Loucy (cell line): ENCODE data around the gene HIBCH.
"Not testable (repeated sequence)": the region's sequence is repeated elsewhere in the genome, so short reads cannot be mapped to it uniquely, and the experiment has no call there.

Source experiments
- H2AFZ ChIP-seq: fragments of 200-600 bp; sonication (generic); 2 replicates; pipeline ENCODE4 v1.6.0; 2016; ENCODE audit warnings: antibody characterized with exemption, mild to moderate bottlenecking, low read length, moderate library complexity
- H3F3A ChIP-seq: fragments of 200-600 bp; 2 replicates; pipeline ENCODE4 v1.6.0; 2016; ENCODE audit warnings: antibody characterized with exemption, low read depth, mild to moderate bottlenecking
- H3K27me3 ChIP-seq: fragments of 200-600 bp; sonication (generic); 2 replicates; pipeline ENCODE4 v1.6.1; 2014; ENCODE audit warnings: low read length, mild to moderate bottlenecking; ENCODE audit not compliant: insufficient read depth, poor library complexity, severe bottlenecking
- H3K36me3 ChIP-seq: fragments of 200-600 bp; sonication (generic); 2 replicates; pipeline ENCODE4 v1.6.1; 2016; ENCODE audit warnings: low read length; ENCODE audit not compliant: insufficient read depth
- H3K4me1 ChIP-seq: fragments of 200-600 bp; sonication (generic); 2 replicates; pipeline ENCODE4 v1.5.1; 2014; ENCODE audit warnings: low read length, mild to moderate bottlenecking; ENCODE audit not compliant: insufficient read depth, poor library complexity, severe bottlenecking
- H3K4me2 ChIP-seq: fragments of 200-600 bp; sonication (generic); 2 replicates; pipeline ENCODE4 v1.6.0; 2014; ENCODE audit warnings: antibody characterized with exemption, low read length, low read depth, mild to moderate bottlenecking; ENCODE audit not compliant: poor library complexity, severe bottlenecking
- H3K4me3 ChIP-seq: fragments of 200-600 bp; sonication (generic); 2 replicates; pipeline ENCODE4 v1.5.1; 2014; ENCODE audit warnings: low read length, mild to moderate bottlenecking, mixed read lengths; ENCODE audit not compliant: poor library complexity, severe bottlenecking
- H3K79me2 ChIP-seq: fragments of 200-600 bp; sonication (generic); 2 replicates; pipeline ENCODE4 v1.6.1; 2014; ENCODE audit warnings: low read length; ENCODE audit not compliant: insufficient read depth
- H3K9ac ChIP-seq: fragments of 200-600 bp; sonication (generic); 2 replicates; pipeline ENCODE4 v1.6.0; 2014; ENCODE audit warnings: mild to moderate bottlenecking, low read depth, low read length, moderate library complexity; ENCODE audit not compliant: poor library complexity, severe bottlenecking
- H3K9me2 ChIP-seq: fragments of 200-600 bp; sonication (generic); replicated peaks from 2 replicates; pipeline ENCODE4 v1.6.1; 2016; ENCODE audit warnings: low read depth, low read length, mixed read lengths
- H3K9me3 ChIP-seq: fragments of 200-600 bp; sonication (generic); 2 replicates; pipeline ENCODE4 v1.6.1; 2014; ENCODE audit warnings: mild to moderate bottlenecking, antibody characterized with exemption, low read length, low read depth; ENCODE audit not compliant: insufficient read depth
- H4K20me1 ChIP-seq: fragments of 200-600 bp; sonication (generic); 2 replicates; pipeline ENCODE4 v1.6.0; 2014; ENCODE audit warnings: antibody characterized with exemption, low read length, mild to moderate bottlenecking; ENCODE audit not compliant: insufficient read depth, poor library complexity, severe bottlenecking
- EZH2phosphoT487 ChIP-seq: fragments of 200-600 bp; IDR thresholded peaks from 2 replicates; pipeline ENCODE4 v1.6.1; 2018; ENCODE audit warnings: antibody characterized with exemption, mild to moderate bottlenecking, moderate library complexity, borderline replicate concordance
- TF ChIP-seq, protein P1 (sequence below): fragments of 200-600 bp; sonication (generic); conservative IDR thresholded peaks from 2 replicates; pipeline ENCODE4 v1.5.1; 2014; ENCODE audit warnings: mild to moderate bottlenecking, antibody characterized with exemption, low read length

HIBCH gene

DNA sequence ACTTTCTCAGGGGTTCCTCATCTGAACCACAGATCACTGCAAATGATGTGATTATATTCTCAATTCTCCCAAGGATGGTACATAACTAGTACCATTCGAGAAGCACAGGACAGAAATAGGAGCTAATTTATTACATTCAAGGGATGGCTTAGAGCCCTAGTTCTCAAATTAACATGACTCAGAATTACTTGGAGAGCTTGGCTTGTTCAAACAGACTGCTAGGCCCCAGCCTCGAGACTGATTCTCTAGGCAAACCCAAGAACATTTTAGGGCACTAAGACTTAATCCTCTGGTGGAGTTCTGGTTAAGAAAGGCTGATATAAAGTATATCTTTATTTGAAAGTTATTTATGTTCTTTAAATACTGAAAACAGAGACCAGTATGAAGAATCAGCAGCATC lies 35.8 kb downstream of the HIBCH start:
- Histone ChIP-seq H3K4me3 (no peak overlapping the region), H3K79me2 (no peaks in the 10 kb centered on the region), H3F3A (no peaks in the 10 kb centered on the region), H3K9ac (no peak overlapping the region), H3K9me3 (no peaks in the 10 kb centered on the region), H3K9me2 (no peaks in the 10 kb centered on the region), H3K36me3 (peaks cover 42% of the 10 kb centered on the region), H3K27me3 (no peaks in the 10 kb centered on the region), H3K4me2 (no peak overlapping the region), H3K4me1 (no peaks in the 10 kb centered on the region), H4K20me1 (no peaks in the 10 kb centered on the region), H2AFZ (no peak overlapping the region)
- TF ChIP-seq, protein P1, sequence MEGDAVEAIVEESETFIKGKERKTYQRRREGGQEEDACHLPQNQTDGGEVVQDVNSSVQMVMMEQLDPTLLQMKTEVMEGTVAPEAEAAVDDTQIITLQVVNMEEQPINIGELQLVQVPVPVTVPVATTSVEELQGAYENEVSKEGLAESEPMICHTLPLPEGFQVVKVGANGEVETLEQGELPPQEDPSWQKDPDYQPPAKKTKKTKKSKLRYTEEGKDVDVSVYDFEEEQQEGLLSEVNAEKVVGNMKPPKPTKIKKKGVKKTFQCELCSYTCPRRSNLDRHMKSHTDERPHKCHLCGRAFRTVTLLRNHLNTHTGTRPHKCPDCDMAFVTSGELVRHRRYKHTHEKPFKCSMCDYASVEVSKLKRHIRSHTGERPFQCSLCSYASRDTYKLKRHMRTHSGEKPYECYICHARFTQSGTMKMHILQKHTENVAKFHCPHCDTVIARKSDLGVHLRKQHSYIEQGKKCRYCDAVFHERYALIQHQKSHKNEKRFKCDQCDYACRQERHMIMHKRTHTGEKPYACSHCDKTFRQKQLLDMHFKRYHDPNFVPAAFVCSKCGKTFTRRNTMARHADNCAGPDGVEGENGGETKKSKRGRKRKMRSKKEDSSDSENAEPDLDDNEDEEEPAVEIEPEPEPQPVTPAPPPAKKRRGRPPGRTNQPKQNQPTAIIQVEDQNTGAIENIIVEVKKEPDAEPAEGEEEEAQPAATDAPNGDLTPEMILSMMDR: no peak
- TF ChIP-seq EZH2phosphoT487: no peak

DNA sequence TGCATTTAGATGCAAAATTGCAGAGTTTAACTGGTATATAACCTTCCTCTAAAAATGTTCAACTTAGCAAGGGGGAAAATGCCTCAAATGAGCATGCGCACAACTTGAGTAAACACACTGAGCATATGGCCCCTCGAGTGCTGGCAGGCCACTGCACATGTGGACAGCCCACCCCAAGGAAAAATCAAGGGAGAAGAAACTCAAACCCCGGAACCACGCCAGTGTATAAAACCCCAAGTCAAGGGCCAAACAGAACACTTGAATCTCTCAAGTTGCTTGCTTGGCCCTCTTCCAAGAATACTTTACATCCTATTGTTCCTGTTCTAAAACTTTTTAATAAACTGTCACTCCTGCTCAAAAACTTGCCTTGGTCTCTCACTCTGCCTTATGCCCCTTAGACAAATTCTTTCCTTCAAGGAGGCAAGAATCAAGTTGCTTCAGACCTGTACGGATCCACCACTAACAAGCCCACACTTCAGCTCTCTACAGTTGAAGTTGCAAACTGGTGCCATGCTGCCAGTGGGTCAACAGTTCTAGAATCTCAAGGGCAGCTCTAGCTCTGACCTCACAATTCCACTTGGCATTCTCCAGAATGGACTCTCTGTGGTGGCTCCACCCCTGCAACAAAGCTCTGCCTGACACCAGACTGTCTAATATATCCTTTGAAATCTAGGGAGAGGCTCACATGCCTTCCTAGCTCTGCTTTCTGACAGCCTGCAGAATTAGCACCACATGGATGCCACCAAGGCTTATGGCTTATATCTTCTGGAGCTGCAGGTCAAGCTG lies 38.9 kb downstream of the HIBCH start:
- H3K4me1 ChIP-seq: no peaks in the 10 kb centered on the region
- peaks cover 19% of the 10 kb centered on the region; the same call in 1 of the 2 replicates for H3K36me3 ChIP-seq
- H3K4me2 ChIP-seq: no peak overlapping the region
- H3F3A ChIP-seq: no peaks in the 10 kb centered on the region
- no peak overlapping the region for H2AFZ ChIP-seq
- TF ChIP-seq, protein P1: no peak
- TF ChIP-seq EZH2phosphoT487: no peak
- H3K79me2 ChIP-seq: no peaks in the 10 kb centered on the region
- no peak overlapping the region for H3K4me3 ChIP-seq
- H3K9me3 ChIP-seq: no peaks in the 10 kb centered on the region
- no peaks in the 10 kb centered on the region for H3K27me3 ChIP-seq
- no peak overlapping the region for H3K9ac ChIP-seq
- H3K9me2 ChIP-seq: no peaks in the 10 kb centered on the region
- no peaks in the 10 kb centered on the region for H4K20me1 ChIP-seq

DNA sequence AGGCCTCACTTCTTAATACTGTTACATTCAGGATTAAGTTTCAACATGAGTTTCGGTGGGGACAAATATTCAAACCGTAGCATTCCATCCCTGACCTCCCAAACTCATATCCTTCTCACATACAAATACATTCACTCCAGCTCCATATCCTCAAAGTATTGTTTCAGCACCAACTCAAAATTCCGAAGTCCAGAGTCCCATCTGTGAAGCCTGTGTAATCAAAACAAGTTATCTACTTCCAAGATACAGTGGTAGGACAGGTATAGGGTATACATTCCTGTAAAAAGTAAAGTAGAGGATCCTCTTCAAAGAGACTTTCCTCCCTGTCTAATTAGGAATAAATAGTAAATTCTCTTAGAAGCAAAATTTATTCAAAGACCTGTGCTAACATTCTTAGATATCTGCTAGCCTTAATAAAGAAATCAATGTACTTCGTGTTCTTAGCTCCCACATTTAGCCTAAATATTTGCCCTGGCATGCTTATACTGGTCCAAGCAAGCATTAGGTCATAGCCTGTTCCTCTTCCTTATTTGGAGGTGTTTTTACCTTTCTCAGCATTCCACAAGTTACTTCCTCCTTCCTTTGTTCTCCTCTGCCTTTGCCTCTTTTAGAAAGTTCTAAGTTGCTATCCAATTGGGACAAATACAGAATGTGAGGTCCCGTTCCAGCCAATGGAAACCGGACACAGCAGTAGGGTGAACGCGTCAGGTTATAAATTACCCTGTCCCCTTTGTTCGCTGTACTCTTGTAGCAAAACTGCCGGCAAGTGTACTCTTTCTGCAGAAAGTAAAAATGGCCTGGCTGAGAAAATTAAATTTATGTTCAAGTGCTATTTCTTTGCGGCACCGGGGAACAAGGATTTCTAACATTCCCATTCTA lies 40.1 kb downstream of the HIBCH start:
- H3K9ac ChIP-seq, H3K4me1 ChIP-seq, H3K4me3 ChIP-seq, H3F3A ChIP-seq, H3K9me2 ChIP-seq, H3K4me2 ChIP-seq, H3K79me2 ChIP-seq, H3K27me3 ChIP-seq, H2AFZ ChIP-seq, H3K9me3 ChIP-seq, H4K20me1 ChIP-seq: not testable (repeated sequence)
- H3K36me3 ChIP-seq: peaks cover 15% of the 10 kb centered on the region; the same call in 1 of the 2 replicates
